ENCODE measurements around the gene COL13A1.

DNA sequence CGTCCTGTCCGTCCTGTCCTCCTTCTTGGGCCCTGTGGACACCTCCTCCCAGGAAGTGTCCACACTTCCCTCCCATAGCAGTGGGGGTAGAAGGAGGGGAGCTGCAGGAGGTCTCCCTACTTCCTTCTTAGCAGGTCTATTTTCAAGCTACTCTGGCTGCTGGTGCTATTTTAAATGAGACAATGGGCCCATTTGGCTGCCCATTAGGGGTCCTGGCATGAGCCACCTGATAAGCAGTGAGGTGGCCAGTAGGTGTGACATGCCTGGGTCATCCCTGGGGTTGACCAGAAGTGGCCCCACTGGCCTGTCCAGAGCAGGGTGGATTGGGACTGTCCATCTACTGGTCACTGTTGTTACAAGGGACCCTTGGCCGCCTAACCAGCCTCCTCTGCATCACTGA is 75.2 kb downstream of the COL13A1 start:
- no peak for TF ChIP-seq CTCF (IDR thresholded peaks at IDR 0.05)
- TF ChIP-seq EP300 (IDR thresholded peaks at IDR 0.05) = no peak

Data from upper lobe of left lung (tissue), 4 donors.